ENCODE data around the gene B9D2.
"Not testable (repeated sequence)": the region's sequence is repeated elsewhere in the genome, so short reads cannot be mapped to it uniquely, and the experiment has no call there.

B9D2 gene

DNA sequence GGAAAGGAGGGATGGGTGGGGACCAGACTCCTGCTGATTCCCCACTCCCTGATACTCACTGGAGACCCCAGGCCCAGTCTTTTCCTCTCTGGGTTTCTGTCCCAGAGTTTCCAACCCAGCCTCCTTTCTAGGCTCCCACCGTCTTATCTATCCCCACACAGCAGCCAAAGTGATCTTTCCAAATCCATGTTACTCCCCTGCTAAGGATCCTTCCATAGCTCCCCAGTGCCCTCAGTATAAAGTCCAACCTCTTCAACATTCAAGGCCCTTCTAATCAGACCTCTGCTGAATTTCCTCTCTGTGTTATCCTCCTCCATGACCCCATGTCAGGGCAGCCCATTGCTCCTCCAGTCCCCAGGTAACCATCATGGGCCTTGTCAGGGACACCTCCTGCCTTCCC, 8.9 kb downstream of the B9D2 start:
- no peak for DNase-seq (ENCODE audit: low read depth in 2 of 2)

DNA sequence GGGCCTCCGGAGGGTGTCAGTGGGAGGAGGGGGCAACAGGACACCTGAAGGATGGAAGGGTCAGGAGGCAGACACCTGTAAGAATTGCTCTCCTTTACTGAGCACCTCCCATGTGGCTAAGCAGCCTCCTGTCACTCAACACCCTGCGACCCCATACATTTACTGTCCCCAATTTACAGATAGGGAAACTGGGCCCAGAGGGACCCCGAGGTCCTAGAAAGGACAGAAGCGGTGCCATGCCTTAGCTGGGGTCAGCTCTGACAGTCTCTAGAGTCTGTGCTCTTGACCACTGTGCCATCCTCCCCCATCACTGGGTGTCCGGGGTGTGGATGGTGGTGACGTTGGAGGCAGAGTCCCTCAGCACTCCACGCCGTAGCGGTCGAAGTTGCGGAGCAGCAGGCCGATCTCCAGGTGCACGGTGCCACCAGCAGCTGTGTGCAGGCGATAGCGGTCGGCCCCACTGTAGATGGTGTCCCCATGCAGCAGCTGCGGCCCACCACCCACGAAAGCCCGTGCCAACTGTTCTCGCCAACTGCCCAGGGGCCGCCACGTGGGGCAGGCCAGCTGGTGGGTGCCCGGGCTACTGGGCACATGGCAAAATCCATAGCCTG, 9.5 kb downstream of the B9D2 start:
- no peak for DNase-seq (ENCODE audit: low read depth in 2 of 2)

DNA sequence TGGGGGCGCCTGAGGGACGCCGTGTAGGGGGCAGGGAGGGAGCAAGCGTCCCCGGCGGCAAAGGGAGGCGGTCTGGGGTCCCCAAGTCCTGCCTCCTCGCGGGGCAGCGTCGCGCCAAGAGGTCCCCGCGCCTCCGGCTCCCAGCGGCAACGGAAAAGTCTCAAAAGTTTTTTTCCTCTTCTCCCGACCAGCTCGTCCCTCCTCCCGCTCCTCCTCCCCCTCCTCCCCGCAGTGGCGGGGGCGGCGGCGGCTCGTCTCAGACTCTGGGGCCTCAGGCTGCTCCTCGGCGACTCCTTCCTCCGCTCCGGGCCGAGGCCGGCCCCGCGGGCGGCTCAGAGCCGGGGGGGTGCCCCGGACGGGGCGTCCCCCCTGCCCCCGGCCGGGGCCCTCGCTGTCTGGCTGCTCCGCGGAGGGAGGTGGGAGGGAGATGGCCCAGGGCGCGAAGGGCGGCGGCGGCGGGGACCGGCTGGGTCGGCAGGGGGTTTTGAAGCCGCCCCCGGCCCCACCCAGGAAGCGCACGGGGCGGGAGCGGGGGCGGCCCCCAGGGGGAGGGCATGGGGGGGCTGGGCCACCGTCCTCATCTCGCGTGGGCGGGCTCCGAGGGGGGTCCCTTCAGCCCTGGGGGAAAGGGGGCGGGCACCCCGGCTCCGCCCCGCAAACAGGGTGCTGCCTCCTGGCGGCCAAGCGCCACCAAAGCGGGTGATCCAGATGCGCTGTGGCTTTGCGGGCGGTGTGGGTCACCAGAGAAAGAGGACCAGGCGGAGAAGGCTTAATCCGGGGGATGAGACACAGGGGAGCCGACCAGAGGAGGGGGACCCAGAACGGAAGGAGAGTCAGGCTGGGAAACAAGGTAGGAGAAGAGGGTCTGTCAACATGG, 10.2 kb downstream of the B9D2 start, which contains the start of gene TGFB1:
Gene TGFB1 (minus strand): TSS at position 457 of the 877 bp plus-strand sequence. CDS start 878 bp downstream, outside the sequence.
- DNase-seq (ENCODE audit: low read depth in 2 of 2) = peak; percentile 92 to 94

DNA sequence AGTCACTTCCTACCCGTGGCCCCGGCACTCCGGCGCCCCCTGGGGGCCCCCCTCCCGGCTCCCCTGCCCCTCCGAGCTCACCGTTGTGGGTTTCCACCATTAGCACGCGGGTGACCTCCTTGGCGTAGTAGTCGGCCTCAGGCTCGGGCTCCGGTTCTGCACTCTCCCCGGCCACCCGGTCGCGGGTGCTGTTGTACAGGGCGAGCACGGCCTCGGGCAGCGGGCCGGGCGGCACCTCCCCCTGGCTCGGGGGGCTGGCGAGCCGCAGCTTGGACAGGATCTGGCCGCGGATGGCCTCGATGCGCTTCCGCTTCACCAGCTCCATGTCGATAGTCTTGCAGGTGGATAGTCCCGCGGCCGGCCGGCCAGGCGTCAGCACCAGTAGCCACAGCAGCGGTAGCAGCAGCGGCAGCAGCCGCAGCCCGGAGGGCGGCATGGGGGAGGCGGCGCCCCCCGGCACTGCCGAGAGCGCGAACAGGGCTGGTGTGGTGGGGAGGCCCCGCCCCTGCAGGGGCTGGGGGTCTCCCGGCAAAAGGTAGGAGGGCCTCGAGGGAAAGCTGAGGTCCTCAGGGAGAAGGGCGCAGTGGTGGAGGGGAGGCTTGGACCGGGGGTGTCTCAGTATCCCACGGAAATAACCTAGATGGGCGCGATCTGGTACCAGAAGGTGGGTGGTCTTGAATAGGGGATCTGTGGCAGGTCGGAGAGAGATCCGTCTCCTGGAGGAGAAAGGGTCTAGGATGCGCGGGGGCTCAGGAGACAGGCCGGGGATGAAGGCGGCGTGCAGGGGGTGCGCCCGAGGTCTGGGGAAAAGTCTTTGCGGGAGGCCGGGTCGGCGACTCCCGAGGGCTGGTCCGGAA, 11.1 kb downstream of the B9D2 start:
- DNase-seq (ENCODE audit: low read depth in 2 of 2) = peak; percentile 66 to 70

DNA sequence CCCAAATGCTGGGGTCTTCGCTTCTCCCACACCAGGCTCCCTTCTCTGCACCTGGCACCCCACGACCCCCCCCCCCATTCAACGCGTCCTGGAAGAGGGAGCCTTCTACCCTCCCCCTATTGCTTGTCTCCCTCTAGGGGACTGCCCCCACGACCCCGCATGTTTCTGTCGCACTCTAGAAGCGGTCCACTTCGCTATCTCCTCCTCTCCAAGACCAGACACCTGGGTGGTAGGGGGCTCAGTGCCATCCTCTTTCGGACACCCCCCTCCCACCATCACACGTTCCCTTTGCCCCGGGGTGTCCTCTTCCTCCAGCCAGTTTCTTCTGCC, 11.7 kb downstream of the B9D2 start:
- DNase-seq (ENCODE audit: low read depth in 2 of 2) = no peak

DNA sequence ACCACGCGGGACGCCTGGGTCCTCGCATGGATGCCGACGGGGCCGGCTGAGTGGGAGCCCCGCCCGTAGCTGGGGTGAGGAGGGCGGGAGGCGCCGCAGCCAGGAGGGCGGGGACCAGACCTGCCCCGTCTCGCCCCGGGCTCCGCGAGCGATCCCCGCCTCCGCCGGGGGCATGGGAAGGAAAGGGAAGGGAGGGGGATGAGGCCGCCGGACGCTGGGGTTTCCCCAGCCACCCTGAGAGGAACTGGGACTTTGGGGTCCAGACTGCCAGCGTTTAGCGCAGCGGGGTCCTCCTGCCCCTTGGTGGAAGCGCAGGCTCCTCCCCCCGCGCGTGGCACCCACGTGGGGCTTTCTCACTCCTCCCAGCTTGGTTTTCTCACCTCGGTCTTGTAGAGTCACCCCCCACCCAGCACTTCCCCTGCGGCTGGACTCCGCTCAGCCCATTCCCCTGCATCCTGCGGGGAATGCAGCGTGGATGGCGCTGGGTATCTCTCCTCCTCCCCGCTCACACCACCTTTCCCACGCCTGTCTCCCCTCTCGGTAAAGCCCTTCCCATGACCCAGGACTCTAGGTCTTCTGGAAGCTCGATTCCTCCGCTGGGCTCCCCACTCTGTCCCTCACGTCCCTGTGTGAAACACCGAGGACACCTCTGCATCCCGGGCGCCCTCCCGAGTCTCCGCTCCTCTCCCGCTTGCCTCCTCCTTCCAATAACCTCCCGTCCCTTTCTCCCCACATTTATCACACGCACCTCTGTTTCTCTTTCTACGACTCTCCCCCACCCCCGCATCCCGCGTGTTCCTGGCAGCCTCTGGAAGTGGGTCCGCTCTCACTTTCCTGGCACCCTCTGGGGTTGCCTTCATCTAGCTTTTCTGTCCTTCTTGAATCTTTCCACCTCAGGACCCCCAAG, 12.4 kb downstream of the B9D2 start:
- DNase-seq (ENCODE audit: low read depth in 2 of 2) = peak; percentile 80 to 81

DNA sequence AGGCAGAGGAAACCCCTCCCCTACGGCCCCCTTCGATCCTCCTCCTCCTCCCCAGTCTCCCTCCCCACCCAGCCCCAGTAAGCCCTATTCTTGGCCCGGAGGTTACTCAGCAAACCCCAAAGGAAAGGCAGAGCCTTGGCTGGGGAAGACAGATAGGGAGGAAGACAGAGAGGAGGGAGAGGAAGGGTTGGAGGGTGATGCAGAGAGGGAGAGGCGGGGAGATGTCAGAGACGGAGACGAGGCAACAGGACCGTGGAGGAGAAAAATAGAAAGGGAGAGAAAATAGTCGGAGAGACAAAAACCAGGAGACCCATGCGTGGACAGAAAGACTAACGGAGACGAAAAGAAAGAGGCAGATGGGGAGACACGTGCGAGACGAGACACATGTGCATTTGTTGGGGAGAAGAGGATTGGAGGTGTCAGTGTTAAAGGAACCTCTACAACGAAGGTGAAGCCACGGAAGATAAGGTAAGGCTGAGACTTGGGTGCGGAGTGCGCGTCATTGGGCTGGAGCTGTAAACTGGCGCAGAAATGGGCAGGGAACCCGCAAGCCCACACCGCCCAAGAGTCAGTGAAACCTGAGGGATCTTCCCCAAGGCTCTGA, 13.1 kb downstream of the B9D2 start:
- no peak for DNase-seq (ENCODE audit: low read depth in 2 of 2)

DNA sequence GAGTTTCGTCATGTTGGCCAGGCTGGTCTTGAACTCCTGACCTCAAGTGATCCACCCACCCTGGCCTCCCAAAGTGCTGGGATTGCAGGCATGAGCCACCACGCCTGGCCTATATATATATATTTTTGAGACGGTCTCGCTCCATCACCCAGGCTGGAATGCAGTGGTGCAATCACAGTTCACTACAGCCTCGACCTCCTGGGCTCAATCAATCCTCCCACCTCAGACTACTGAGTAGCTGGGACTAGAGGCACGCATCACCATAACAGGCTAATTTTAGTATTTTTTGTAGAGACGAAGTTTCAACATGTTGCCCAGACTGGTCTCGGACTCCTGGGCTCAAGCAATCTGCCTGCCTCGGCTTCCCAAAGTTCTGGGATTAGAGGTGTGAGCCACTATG, 17.0 kb downstream of the B9D2 start:
- DNase-seq (ENCODE audit: low read depth in 2 of 2) = not testable (repeated sequence)

DNA sequence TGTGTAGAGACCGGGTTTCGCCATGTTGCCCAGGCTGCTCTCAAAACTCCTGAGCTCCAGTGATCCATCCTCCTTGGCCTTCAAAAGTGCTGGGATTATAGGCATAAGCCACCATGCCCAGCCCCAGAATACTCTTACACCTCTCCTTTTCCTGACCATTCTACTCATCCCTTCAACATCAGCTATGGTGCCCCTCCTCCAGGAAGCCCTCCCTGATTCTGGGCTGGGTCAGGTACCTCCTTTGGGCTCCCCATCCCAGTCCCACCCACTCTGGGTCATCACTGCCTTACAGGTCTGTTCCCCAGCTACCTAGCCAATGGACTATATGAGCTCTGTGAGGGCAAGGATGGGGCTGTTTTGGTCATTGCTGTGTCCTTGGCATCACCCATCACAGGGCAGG, 19.8 kb downstream of the B9D2 start:
- DNase-seq (ENCODE audit: low read depth in 2 of 2) = no peak

DNA sequence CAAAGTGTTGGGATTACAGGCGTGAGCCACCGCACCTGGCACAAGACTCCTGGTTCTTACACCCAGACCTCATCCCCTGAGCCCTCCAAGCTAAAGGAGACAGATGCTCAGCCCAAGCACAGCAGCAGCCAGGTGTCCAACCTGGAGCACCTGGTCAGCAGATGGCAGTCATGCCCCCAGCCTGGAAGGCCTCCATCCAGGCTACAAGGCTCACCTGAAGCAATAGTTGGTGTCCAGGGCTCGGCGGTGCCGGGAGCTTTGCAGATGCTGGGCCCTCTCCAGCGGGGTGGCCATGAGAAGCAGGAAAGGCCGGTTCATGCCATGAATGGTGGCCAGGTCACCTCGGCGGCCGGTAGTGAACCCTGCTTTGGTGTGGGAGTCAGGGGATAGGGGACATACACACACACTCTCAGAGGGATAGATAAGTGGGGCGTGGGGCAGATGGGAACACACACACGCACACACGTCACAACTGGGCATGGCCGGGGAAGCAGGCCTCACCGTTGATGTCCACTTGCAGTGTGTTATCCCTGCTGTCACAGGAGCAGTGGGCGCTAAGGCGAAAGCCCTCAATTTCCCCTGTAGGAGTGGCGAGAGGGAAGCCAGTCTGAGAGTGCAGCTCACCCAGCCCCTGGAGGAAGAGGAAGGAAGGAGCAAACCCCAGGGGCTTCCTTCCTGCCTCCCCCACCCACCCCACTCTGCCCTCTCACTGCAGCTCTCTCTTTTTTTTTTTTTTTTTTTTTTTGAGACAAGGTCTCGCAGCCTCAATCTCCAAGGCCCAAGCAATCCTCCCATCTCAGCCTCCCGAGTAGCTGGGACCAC, 22.1 kb downstream of the B9D2 start:
- no peak for DNase-seq (ENCODE audit: low read depth in 2 of 2)

DNA sequence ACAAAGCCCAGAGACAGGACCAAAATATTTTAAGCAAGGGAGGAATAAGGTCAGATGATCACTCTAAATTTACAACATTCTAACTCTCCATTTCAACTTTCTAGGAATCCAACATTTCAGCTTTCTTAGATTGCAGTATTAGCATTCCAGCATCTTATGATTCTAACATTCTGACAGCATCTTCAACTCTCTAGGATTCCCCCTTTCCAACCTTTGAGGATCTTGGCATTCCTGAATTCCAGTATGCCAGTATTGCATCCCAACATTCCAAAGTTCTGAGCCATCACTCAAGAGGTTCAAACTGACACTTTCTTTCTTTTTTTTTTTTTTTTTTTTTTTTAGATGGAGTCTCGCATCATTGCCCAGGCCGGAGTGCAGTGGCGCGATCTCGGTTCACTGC, 24.0 kb downstream of the B9D2 start:
- no peak for DNase-seq (ENCODE audit: low read depth in 2 of 2)

DNA sequence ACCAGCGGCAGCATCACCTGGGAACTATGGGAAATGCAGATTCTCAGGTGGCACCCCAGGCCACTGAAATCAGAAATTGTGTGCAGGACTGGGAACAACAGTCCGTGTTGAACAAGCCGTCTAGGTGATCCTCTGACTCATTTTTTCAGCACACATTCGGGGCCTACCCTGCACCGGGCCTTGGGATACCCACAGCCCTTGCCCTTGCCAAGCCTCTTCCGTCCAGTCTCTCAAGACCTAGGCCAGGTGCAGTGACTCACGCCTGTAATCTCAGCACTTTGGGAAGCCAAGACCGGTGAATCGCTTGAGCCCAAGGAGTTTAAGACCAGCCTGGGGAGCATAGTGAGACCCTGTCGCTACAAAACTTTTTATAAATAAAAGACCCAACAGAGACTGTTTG, 28.5 kb downstream of the B9D2 start:
- DNase-seq (ENCODE audit: low read depth in 2 of 2) = no peak

DNA sequence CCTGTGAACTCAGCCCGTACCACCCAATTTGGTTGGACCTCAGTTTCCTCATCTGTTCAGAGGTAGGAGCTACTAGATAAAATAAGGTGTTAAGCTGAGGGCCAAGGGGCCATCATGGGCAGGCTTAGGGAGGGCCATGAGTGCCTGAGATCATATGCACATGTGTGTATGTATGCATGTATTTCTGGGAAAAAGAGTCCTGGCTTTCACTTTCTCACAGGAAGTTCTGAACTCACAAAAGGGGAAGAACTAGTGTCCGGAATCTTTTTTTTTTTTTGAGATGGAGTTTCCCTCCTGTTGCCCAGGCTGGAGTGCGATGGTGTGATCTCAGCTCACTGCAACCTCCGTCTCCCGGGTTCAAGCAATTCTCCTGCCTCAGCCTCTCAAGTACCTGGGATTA, 29.2 kb downstream of the B9D2 start:
- no peak for DNase-seq (ENCODE audit: low read depth in 2 of 2)

DNA sequence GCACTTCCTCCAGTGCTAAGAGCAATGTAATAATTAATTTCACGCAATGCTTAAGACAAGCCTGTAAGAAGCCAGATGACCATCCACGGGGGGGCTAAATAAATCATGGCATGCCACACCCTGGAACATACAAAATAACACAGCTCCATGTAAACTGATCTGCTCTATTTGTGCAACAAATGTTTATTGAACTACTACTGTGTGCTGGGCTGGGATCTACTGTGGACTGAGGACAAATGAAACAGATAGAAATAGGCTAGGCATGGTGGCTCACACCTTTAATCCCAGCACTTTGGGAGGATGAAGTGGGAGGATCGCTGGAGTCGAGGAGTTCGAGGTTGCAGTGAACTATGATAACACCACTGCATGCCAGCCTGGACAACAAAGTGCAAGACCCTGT, 31.5 kb downstream of the B9D2 start:
- DNase-seq (ENCODE audit: low read depth in 2 of 2) = no peak

DNA sequence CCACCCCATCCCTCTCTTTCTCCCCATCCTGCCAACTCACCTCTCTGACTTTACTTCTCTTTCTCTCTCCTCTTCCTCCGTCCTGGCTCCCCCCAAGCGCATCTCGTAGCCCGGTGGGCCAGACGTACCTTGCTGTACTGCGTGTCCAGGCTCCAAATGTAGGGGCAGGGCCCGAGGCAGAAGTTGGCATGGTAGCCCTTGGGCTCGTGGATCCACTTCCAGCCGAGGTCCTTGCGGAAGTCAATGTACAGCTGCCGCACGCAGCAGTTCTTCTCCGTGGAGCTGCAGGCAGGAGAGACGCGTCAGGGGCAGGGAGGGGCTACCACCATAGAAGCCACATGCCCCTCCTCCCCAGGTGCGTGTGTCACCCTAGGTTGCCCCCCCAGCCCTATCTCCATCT, 31.9 kb downstream of the B9D2 start:
- no peak for DNase-seq (ENCODE audit: low read depth in 2 of 2)

DNA sequence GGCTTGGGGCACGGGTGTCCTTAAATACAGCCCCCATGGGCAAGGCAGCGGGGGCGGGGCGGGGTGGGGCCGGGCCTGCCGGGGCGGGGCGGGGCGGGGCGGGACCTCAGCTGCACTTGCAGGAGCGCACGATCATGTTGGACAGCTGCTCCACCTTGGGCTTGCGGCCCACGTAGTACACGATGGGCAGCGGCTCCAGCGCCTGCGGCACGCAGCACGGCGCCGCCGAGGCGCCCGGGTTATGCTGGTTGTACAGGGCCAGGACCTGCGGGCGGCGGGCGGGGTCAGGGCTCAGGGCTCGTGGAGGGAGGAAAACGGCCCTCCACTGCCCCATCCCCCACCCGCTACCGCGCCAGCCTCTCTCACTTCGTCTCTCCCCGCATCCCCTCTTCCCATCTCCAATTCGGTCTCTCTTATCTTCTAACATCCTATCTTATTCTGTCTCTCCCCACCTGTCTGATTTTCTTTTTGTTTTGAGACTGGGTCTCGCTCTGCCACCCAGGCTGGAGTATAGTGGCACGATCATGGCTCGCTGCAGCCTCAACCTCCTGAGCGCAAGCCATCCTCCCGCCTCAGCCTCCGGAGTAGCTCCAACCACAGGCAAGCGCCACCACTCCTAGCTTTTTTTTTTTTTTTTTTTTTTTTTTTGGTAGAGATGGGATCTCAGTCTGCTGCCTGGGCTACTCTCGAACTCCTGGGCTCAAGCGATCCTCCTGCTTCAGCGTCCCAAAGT, 32.8 kb downstream of the B9D2 start:
- no peak for DNase-seq (ENCODE audit: low read depth in 2 of 2)

DNA sequence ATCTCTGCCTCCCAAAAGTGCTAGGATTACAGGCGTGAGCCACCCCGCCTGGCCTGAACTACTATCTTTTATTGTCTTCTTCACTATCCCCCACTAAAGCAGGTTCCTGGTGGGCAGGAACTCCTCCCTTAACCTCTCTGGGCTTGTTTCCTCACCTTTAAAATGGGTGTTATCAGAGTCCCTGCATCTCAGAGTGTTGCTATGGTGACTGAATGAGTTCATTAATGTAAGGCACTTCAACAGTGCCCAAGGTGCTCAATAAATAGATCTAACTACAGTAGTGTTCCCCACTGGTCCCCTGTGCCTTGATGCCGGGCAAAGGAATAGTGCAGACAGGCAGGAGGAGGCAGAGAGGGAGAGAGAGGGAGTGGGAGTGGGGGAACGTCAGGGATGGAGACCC, 33.5 kb downstream of the B9D2 start:
- no peak for DNase-seq (ENCODE audit: low read depth in 2 of 2)

DNA sequence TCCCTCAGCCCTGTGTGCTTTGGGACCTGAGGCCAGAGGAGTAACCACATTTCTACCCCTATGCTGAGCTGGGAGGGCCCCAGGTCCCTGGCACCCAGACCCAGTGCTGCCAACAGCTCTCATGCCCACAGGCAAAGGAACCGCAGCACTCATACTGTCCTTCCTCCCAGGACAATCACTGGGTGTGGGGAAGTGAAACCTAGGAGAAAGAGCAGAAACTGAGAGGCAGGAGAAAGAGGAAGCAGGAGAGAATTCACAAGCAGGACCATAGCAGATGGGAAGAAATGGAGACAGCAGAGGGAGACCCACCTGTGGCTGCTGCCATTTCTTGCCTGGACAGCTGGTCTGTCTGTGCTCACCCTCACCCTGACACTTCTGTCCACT, 35.1 kb downstream of the B9D2 start:
- DNase-seq (ENCODE audit: low read depth in 2 of 2) = no peak

DNA sequence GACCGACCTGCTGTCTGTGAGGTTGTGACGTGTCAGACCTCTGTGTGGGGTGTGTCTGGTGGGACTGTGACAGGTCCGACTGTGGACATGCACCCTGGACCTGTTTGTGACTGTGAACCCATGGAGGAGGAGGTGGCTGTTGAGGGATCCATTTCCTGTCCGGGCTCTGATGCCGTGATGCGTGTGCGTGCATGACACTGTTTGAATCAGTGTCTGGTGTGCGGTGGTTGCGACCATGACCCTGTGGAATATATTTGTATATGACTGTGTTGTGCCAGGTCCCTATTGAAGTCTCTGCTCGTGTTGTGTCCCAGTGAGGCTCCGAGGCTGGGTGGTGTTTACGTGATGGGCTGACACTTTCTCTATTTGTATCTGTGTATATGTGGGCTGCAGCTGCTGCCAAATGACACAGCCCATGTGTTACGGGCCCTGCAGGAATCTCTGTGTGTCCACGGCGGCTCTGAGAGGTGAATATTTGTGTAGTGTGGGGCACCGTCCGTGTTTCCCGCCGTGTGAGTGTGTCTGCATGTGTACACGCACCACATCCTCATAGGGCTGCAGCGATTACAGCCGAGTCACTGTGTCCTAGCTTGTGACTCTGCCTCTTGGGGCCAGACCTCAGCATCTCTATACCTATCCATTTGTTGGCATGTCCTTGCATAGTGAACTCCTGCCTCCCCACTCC, 35.6 kb downstream of the B9D2 start:
- no peak for DNase-seq (ENCODE audit: low read depth in 2 of 2)
